Fibroblast of the aortic adventitia (primary cell): ENCODE measurements around the gene THRSP. TPM values are rescaled to one million over a fixed set of nuclear protein-coding genes. Genes with fewer than 3 reads are reported as not detected.
"Not testable (repeated sequence)": the region's sequence is repeated elsewhere in the genome, so short reads cannot be mapped to it uniquely, and the experiment has no call there.

Experiments
- DNase-seq: peaks from one replicate; pipeline ENCODE4 v3.0.0-alpha.2; 2010; ENCODE audit warnings: low read depth
- H3K4me3 ChIP-seq: 2 replicates; pipeline ENCODE4 v1.5.1; 2011; ENCODE audit warnings: low read depth, mild to moderate bottlenecking, control low read depth, low read length, moderate library complexity
- total RNA-seq: library from RNA; depleted of rRNA; stranded (reverse); fragments of >200 nt; gene quantifications from 2 replicates; pipeline ENCODE4 v1.2.3, GENCODE V29; 2012; ENCODE audit warnings: low replicate concordance
- TF ChIP-seq, protein P1 (sequence below): IDR thresholded peaks from 2 replicates; pipeline ENCODE4 v1.5.1; 2011; ENCODE audit warnings: mild to moderate bottlenecking, low read length, control low read depth, inconsistent platforms; ENCODE audit not compliant: insufficient read depth

The THRSP gene
- total RNA-seq, 1 donor, result not detected

- TF ChIP-seq, protein P1, sequence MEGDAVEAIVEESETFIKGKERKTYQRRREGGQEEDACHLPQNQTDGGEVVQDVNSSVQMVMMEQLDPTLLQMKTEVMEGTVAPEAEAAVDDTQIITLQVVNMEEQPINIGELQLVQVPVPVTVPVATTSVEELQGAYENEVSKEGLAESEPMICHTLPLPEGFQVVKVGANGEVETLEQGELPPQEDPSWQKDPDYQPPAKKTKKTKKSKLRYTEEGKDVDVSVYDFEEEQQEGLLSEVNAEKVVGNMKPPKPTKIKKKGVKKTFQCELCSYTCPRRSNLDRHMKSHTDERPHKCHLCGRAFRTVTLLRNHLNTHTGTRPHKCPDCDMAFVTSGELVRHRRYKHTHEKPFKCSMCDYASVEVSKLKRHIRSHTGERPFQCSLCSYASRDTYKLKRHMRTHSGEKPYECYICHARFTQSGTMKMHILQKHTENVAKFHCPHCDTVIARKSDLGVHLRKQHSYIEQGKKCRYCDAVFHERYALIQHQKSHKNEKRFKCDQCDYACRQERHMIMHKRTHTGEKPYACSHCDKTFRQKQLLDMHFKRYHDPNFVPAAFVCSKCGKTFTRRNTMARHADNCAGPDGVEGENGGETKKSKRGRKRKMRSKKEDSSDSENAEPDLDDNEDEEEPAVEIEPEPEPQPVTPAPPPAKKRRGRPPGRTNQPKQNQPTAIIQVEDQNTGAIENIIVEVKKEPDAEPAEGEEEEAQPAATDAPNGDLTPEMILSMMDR, result no peak
- H3K4me3 ChIP-seq, result no peak overlapping the region
- no peak for DNase-seq
Measured at GRCh38 chr11:78081583-78081982, 17.9 kb downstream of the THRSP start.

GRCh38 chr11:78082146-78082545 lies 18.5 kb downstream of the THRSP start:
- TF ChIP-seq, protein P1, result no peak
- DNase-seq, result no peak
- no peak overlapping the region for H3K4me3 ChIP-seq

DNA sequence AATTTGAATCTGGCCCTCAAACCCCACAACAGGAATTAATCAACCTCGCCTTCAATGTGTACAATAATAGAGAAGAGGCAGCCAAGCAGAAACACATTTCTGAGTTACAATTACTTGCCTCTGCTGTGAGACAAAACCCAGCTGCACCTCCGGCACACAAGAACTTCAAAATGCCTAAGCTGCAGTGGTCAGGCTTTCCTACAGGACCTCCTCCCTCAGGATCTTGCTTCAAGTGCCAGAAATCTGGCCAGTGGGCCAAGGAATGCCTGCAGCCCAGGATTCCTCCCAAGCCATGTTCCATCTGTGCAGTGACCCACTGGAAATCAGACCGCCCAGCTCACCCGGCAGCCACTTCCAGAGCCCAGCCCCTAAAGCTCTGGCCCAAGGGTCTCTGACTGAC lies 19.4 kb downstream of the THRSP start:
- TF ChIP-seq, protein P1, result no peak
- DNase-seq, result peak; percentile 75
- H3K4me3 ChIP-seq, result no peak overlapping the region

GRCh38 chr11:78084506-78084905 lies 20.8 kb downstream of the THRSP start:
- DNase-seq, H3K4me3 ChIP-seq: not testable (repeated sequence)

DNA sequence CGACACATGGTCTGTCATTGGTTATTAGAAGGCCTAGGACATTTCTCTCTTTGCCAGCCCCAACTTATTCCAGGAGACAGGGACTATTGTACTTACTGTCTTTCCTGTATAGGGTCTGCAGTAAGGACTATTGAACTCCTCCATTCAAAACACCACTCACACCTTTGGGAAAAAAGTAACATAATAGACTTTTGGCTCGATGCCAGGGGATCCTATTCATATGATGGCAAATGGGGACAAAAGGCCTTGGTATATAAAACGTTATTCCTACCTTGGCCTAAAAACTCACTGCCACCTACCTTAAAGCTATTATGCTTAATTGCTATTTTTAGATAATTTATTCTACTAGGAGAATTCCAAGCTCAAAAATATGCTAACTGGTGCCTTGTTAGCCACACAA lies 22.3 kb downstream of the THRSP start:
- H3K4me3 ChIP-seq, result no peak overlapping the region
- no peak for DNase-seq
- TF ChIP-seq, protein P1, result no peak

DNA sequence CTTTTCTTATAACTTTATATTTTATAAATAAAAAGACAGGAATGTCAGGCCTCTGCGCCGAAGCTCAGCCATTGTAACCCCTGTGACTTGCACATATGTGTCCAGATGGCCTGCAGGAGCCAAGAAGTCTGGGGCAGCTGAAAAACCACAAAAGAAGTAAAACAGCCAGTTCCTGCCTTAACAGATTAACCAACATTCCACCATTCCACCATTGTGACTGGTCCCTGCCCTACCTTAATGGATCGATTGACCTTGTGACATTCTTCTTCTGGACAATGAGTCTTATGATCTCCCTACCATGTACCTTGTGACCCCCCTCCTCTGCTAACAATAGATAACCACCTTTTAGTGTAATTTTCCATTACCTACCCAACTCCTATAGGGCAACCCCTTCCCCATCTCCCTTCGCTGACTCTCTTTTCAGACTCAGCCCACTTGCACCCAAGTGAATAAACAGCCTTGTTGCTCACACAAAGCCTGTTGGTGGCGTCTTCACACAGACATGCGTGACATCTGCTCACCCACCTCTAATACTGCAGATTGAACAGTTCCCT lies 22.9 kb downstream of the THRSP start:
- not testable (repeated sequence) for DNase-seq

DNA sequence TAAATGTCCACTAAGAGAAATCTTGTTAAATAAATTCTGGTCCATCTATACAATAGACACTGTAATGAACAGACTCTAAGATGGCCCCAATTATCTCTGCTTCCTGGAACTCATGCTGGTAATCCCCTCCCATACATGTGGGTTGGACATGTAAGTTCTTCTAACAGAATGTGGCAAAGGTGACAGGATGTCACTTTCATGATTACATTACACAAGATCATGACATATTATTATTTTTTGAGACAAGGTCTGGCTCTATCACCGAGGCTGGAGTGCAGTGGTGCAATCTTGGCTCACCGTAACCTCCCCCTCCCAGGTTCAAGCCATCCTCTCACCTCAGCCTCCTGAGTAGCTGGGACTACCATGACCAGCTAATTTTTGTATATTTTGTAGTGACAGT lies 30.6 kb downstream of the THRSP start:
- H3K4me3 ChIP-seq, result no peak overlapping the region
- TF ChIP-seq, protein P1, result no peak
- no peak for DNase-seq

More for the DNA sequence above, 22.9 kb downstream of the THRSP start:
- not testable (repeated sequence) for H3K4me3 ChIP-seq

- TF ChIP-seq, protein P1, result no peak
- DNase-seq, result no peak
- no peak overlapping the region for H3K4me3 ChIP-seq
Measured at GRCh38 chr11:78097666-78098385, 34.2 kb downstream of the THRSP start.
